HG03064 (cell line): ENCODE data around the gene ICAM1.
"Not testable (repeated sequence)": the region's sequence is repeated elsewhere in the genome, so short reads cannot be mapped to it uniquely, and the experiment has no call there.

Source experiments
- ATAC-seq: cut with Tn5 transposase; IDR thresholded peaks from one replicate; pipeline ENCODE4 v1.9.1; 2021; ENCODE audit warnings: low read depth; ENCODE audit not compliant: unreplicated experiment

The ICAM1 gene

DNA sequence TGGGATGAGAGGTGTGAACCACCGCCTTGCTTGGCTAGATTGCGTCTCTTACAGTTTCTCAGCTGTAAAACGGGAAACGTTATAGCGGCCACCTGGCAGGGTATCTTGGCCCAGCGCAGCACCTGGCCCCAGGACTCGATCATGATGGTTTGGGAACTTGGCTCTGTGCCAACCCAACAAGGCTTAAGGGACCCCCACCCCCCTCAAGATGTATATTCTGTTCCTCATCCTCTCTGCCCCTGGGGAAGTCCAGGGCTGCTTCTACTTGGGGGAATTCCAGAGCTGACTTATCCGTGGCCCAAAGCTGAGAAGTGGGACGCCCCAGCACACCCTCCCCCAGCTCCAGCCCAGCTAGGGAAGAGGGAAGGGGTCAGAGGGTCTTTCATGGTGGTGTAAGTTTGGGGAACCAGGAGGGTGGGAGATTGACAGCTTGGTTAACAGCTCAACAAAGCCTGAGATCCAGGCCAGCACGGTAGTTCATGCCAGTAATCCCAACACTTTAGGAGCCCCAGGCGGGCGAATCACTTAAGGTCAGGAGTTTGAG is 695 bp downstream of the ICAM1 start:
- ATAC-seq: no peak

DNA sequence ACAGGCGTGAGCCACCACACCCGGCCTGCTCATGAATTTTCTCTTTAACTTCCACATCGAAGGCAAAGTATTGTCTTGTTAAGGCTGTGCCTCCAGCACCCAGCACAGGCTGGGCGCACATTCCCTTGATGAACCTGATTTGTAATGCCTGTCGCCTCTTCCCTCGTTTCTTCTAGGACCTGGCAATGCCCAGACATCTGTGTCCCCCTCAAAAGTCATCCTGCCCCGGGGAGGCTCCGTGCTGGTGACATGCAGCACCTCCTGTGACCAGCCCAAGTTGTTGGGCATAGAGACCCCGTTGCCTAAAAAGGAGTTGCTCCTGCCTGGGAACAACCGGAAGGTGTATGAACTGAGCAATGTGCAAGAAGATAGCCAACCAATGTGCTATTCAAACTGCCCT is 3.7 kb downstream of the ICAM1 start:
- ATAC-seq: no peak

DNA sequence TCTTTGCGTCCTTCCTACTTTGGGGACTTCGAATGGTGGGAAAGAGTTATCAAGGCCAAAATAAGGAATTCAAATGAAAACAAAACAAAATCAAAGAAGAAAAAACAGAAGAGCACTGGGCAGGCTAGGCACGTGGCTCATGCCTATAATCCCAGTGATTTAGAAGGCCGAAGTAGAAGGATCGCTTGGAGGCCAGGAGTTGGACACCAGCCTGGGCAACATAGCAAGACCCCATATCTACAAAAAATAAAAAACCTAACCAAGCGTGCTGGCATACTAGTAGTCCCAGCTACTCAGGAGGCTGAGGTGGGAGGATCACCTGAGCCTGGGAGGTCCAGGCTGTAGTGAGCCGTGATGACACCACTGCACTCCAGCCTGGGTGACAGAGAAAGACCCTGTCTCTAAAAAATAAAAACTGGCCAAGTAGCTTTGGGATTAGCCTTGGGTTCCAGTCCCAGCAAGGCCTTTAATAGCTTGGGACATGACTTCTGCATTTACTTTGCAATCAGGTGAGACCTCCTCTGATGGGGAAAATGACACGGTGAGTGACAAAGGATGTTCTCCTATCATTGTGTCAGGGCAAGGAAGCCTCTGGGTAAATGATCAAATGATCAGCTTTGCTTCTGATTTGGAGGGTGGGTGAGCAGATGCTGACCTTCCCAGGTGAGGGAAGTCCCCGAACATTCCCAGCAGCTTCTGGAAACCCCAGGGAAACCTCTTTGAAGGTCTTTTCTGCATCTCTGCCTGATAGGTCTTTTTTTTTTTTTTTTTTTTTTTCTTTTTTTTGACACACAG is 7.1 kb downstream of the ICAM1 start:
- ATAC-seq: no peak

DNA sequence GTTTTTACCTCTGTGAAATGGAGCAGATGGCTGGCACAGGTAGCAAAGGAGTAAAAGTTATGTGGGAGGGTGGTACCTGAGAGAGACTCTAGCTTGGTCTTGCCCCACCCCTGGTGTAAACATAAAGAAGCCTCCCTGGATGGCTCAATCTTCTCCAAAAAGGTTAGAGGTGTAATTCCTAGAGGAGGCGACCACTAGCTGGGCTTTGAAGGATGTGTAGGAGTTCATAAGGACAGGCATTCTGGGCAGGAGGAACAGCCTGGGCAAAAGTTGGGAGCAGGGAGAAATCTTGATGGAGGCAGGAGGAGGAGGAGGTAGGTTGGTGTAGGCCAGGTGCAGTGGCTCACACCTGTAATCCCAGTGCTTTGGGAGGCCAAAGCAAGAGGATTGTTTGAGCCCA is 8.0 kb downstream of the ICAM1 start:
- no peak for ATAC-seq

GRCh38 chr19:10279737-10280442 is 9.0 kb downstream of the ICAM1 start:
- no peak for ATAC-seq

- not testable (repeated sequence) for ATAC-seq
Measured at GRCh38 chr19:10282043-10282442, 11.1 kb downstream of the ICAM1 start.

- no peak for ATAC-seq
Measured at GRCh38 chr19:10283301-10284064, 12.6 kb downstream of the ICAM1 start.

GRCh38 chr19:10284065-10284959 is 13.4 kb downstream of the ICAM1 start:
- no peak for ATAC-seq

DNA sequence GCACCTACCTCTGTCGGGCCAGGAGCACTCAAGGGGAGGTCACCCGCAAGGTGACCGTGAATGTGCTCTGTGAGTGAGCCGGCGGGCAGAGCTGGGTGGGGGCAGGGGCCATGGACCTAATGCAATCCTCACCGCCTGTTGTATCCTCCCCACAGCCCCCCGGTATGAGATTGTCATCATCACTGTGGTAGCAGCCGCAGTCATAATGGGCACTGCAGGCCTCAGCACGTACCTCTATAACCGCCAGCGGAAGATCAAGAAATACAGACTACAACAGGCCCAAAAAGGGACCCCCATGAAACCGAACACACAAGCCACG is 14.0 kb downstream of the ICAM1 start:
- no peak for ATAC-seq

- ATAC-seq: no peak
Measured at GRCh38 chr19:10285393-10285792, 14.5 kb downstream of the ICAM1 start.

GRCh38 chr19:10286803-10287737 is 16.1 kb downstream of the ICAM1 start, which contains the start of gene ICAM4:
TSS of gene ICAM4 (plus strand) at chr19:10286955. CDS start at chr19:10287013, 58 bp downstream.
- no peak for ATAC-seq

DNA sequence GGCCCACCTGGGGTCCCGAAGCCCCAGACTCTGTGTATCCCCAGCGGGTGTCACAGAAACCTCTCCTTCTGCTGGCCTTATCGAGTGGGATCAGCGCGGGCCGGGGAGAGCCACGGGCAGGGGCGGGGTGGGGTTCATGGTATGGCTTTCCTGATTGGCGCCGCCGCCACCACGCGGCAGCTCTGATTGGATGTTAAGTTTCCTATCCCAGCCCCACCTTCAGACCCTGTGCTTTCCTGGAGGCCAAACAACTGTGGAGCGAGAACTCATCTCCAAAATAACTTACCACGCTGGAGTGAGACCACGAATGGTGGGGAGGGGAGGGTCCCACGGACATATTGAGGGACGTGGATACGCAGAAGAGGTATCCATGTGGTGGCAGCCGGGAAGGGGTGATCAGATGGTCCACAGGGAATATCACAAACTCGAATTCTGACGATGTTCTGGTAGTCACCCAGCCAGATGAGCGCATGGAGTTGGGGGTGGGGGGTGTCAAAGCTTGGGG is 17.8 kb downstream of the ICAM1 start:
- ATAC-seq: no peak

- no peak for ATAC-seq
Measured at GRCh38 chr19:10289167-10289835, 18.4 kb downstream of the ICAM1 start.

- ATAC-seq: no peak
Measured at GRCh38 chr19:10289836-10290356, 19.0 kb downstream of the ICAM1 start, which contains the start of gene ICAM5. TSS of gene ICAM5 (plus strand) at chr19:10289952. CDS start at chr19:10290044, 92 bp downstream.

DNA sequence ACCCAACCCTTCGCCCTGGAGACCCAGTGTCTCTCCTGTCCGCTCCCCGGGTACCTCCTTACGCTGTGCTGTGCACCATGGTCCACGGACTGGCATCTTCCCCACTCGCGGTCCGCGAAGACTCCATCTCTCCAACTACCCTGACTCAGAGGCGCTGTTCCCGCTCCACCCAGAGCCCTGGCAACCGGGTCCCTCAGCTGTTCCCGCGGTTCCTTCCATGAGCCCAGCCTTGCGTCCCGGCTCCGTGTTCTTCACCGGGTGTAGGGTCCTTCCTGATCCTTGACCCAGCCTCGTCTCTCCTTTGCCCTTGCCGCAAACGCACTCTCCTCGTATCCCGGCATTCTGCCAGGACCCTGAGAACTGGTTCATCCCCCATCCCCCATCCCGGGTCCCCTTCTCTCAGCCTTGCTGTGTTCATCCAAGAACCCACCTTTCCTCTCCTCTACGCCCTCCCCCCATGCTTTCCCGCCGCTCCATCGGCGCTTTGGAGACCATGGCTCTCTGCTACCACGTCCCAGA is 19.5 kb downstream of the ICAM1 start:
- no peak for ATAC-seq

- no peak for ATAC-seq
Measured at GRCh38 chr19:10290876-10291553, 20.1 kb downstream of the ICAM1 start.

GRCh38 chr19:10291554-10292205 is 20.8 kb downstream of the ICAM1 start:
- no peak for ATAC-seq
